Panc1 (cell line): Measurements from ENCODE around the gene ZNF568. TPM values are rescaled to one million over a fixed set of nuclear protein-coding genes. Genes with fewer than 3 reads are reported as not detected.

Source experiments
- ATAC-seq: fragments of 200-7000 bp; cut with Tn5 transposase; 2 replicates; pipeline ENCODE4 v1.9.1; 2020; ENCODE audit warnings: mild to moderate bottlenecking, moderate library complexity
- BruUV-seq: library from RNA; stranded (reverse); fragments of 400-500 nt; replicated peaks from 2 replicates; lab custom pipeline; 2021; lab: Mats Ljungman, UMichigan
- CTCF ChIA-PET: fragments of 300-600 bp; sonication (Branson Sonifier 250); formaldehyde crosslinking; loops from one replicate; lab custom pipeline; 2022; ENCODE audit warnings: antibody characterized with exemption; lab: Charles Lee
- POLR2A ChIA-PET: fragments of 300-600 bp; sonication (Branson Sonifier 250); formaldehyde crosslinking; loops from one replicate; lab custom pipeline; 2022; ENCODE audit warnings: antibody characterized with exemption; lab: Charles Lee
- DNase-seq: peaks from one replicate; pipeline ENCODE4 v3.0.0-alpha.2; 2010; ENCODE audit warnings: low read depth, low spot score
- H3K27ac ChIP-seq: 2 replicates; pipeline ENCODE4 v1.5.1; 2011; ENCODE audit warnings: mild to moderate bottlenecking, low read length, inconsistent platforms
- H3K27me3 ChIP-seq: fragments of 200-500 bp; sonication (Bioruptor generic); 2 replicates; pipeline ENCODE4 v1.6.0; 2014; ENCODE audit warnings: low read length, inconsistent platforms; ENCODE audit not compliant: control insufficient read depth, insufficient read depth
- H3K36me3 ChIP-seq: fragments of 200-500 bp; sonication (Bioruptor generic); 2 replicates; pipeline ENCODE4 v1.5.1; 2014; ENCODE audit warnings: inconsistent platforms, mild to moderate bottlenecking, low read length, moderate library complexity; ENCODE audit not compliant: control insufficient read depth, insufficient read depth
- H3K4me1 ChIP-seq: 2 replicates; pipeline ENCODE4 v1.5.1; 2011; ENCODE audit warnings: inconsistent platforms, mild to moderate bottlenecking, low read length, moderate library complexity; ENCODE audit not compliant: control insufficient read depth, insufficient read depth
- H3K4me3 ChIP-seq, 2 experiments: 2 replicates each; pipeline ENCODE4 v1.5.1; 2011 to 2012; ENCODE audit warnings: low read depth in 2 of 2, low read length in 2 of 2, mild to moderate bottlenecking in 2 of 2, inconsistent platforms in 1 of 2, moderate library complexity in 1 of 2
- H3K9me3 ChIP-seq: fragments of 200-500 bp; sonication (Bioruptor generic); 2 replicates; pipeline ENCODE4 v1.5.1; 2014; ENCODE audit warnings: low read depth, mild to moderate bottlenecking, inconsistent platforms, low read length, moderate library complexity; ENCODE audit not compliant: control insufficient read depth, insufficient read depth
- POLR2AphosphoS5 ChIP-seq: IDR thresholded peaks from 2 replicates; pipeline ENCODE4 v1.6.1; 2012; ENCODE audit warnings: mild to moderate bottlenecking, low read depth, low read length, moderate library complexity
- SIN3A ChIP-seq: IDR thresholded peaks from 2 replicates; pipeline ENCODE4 v1.6.1; 2012; ENCODE audit warnings: low read depth, mild to moderate bottlenecking, low read length, moderate library complexity, borderline replicate concordance; ENCODE audit not compliant: insufficient read depth
- TCF7L2 ChIP-seq: IDR thresholded peaks from 2 replicates; pipeline ENCODE4 v1.6.1; 2011; ENCODE audit warnings: mild to moderate bottlenecking, low read depth, low read length, inconsistent platforms
- in situ Hi-C: cut with HindIII; loops from 2 replicates; pipeline ENCODE4 v1.10.0; 2016; ENCODE audit warnings: low sequenced_read_pairs, low pct_unique_long_range_greater_than_20kb
- intact Hi-C: fragments of 100-400 bp; cut with micrococcal nuclease; formaldehyde crosslinking; loops from one replicate; pipeline ENCODE4 v1.10.0; 2022; ENCODE audit not compliant: unreplicated experiment
- total RNA-seq: library from RNA; stranded (reverse); gene quantifications from one replicate; pipeline ENCODE4 v1.2.1, GENCODE V29; 2021; ENCODE audit not compliant: unreplicated experiment
- TF ChIP-seq, protein P1 (sequence below): fragments of 450-650 bp; IDR thresholded peaks from 2 replicates; pipeline ENCODE4 v1.5.1; 2017; ENCODE audit warnings: mild to moderate bottlenecking
- TF ChIP-seq, protein P2 (sequence below), 2 experiments: IDR thresholded peaks; 2 replicates each; pipeline ENCODE4 v1.6.1; 2011 to 2012; ENCODE audit warnings: low read depth in 2 of 2, control low read depth in 1 of 2, low read length in 1 of 2, mild to moderate bottlenecking in 1 of 2, moderate library complexity in 1 of 2; ENCODE audit not compliant: insufficient read depth in 1 of 2

ZNF568 gene
- total RNA-seq, 1 experiment from 2014 or later = 19.3 TPM

- DNase-seq (no peak), ATAC-seq (no peak)
- ChIA-PET CTCF (interaction anchor here (0.6 kb wide), 1 partner anchor 130 kb away, joined by 4 read pairs; no protein-coding TSS in a partner anchor), POLR2A (no interaction called here)
- in situ Hi-C loops = no loop called here
- Histone ChIP-seq H3K36me3 (peaks cover 5% of the 10 kb centered on the region; the same call in 1 of the 2 replicates), H3K27me3 (no peaks in the 10 kb centered on the region), H3K4me1 (no peaks in the 10 kb centered on the region), H3K4me3 (no peak overlapping the region), H3K9me3 (peaks cover 49% of the 10 kb centered on the region), H3K27ac (no peak overlapping the region)
- TF ChIP-seq TCF7L2 = no peak
- TF ChIP-seq, protein P1, sequence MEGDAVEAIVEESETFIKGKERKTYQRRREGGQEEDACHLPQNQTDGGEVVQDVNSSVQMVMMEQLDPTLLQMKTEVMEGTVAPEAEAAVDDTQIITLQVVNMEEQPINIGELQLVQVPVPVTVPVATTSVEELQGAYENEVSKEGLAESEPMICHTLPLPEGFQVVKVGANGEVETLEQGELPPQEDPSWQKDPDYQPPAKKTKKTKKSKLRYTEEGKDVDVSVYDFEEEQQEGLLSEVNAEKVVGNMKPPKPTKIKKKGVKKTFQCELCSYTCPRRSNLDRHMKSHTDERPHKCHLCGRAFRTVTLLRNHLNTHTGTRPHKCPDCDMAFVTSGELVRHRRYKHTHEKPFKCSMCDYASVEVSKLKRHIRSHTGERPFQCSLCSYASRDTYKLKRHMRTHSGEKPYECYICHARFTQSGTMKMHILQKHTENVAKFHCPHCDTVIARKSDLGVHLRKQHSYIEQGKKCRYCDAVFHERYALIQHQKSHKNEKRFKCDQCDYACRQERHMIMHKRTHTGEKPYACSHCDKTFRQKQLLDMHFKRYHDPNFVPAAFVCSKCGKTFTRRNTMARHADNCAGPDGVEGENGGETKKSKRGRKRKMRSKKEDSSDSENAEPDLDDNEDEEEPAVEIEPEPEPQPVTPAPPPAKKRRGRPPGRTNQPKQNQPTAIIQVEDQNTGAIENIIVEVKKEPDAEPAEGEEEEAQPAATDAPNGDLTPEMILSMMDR = no peak
- intact Hi-C loops = no loop called here
- BruUV-seq = TSS peak; percentile 41
Measured at GRCh38 chr19:36997152-36997842, 81.2 kb downstream of the ZNF568 start.

GRCh38 chr19:36997843-36998235 lies 81.7 kb downstream of the ZNF568 start:
- intact Hi-C loops (no loop called here), in situ Hi-C loops (no loop called here)
- no peak for DNase-seq
- Histone ChIP-seq H3K27ac (no peak overlapping the region), H3K27me3 (no peaks in the 10 kb centered on the region), H3K4me1 (no peaks in the 10 kb centered on the region), H3K9me3 (peaks cover 49% of the 10 kb centered on the region), H3K4me3 (no peak overlapping the region), H3K36me3 (peaks cover 5% of the 10 kb centered on the region; the same call in 1 of the 2 replicates)
- no TSS peak for BruUV-seq
- no peak for TF ChIP-seq SIN3A
- TF ChIP-seq, protein P1 = no peak
- TF ChIP-seq, protein P2, sequence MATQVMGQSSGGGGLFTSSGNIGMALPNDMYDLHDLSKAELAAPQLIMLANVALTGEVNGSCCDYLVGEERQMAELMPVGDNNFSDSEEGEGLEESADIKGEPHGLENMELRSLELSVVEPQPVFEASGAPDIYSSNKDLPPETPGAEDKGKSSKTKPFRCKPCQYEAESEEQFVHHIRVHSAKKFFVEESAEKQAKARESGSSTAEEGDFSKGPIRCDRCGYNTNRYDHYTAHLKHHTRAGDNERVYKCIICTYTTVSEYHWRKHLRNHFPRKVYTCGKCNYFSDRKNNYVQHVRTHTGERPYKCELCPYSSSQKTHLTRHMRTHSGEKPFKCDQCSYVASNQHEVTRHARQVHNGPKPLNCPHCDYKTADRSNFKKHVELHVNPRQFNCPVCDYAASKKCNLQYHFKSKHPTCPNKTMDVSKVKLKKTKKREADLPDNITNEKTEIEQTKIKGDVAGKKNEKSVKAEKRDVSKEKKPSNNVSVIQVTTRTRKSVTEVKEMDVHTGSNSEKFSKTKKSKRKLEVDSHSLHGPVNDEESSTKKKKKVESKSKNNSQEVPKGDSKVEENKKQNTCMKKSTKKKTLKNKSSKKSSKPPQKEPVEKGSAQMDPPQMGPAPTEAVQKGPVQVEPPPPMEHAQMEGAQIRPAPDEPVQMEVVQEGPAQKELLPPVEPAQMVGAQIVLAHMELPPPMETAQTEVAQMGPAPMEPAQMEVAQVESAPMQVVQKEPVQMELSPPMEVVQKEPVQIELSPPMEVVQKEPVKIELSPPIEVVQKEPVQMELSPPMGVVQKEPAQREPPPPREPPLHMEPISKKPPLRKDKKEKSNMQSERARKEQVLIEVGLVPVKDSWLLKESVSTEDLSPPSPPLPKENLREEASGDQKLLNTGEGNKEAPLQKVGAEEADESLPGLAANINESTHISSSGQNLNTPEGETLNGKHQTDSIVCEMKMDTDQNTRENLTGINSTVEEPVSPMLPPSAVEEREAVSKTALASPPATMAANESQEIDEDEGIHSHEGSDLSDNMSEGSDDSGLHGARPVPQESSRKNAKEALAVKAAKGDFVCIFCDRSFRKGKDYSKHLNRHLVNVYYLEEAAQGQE (IDR thresholded peaks at IDR 0.05; ENCODE audit: insufficient read depth in 1 of 2, low read depth in 2 of 2, low read length in 1 of 2) = no peak
- TF ChIP-seq TCF7L2 = no peak
- TF ChIP-seq POLR2AphosphoS5 = no peak
- ATAC-seq = no peak
- ChIA-PET POLR2A (no interaction called here), CTCF (interaction anchor here (0.6 to 0.7 kb wide), 2 partner anchors 130 to 883 kb away, joined by 4 read pairs; partner anchors contain the start of gene POLR2I)
